ENCODE data around the gene OXT.

GRCh38 chr20:3059489-3059888 lies 11.9 kb upstream of the OXT start:
- TF ChIP-seq L3MBTL2 (conservative IDR thresholded peaks at IDR 0.05): no peak
- TF ChIP-seq ZNF384 (IDR thresholded peaks at IDR 0.05): no peak
- TF ChIP-seq ARNT (IDR thresholded peaks at IDR 0.05): no peak
- no peak for TF ChIP-seq CTBP1 (IDR thresholded peaks at IDR 0.05; ENCODE audit: borderline replicate concordance)
- no peak for TF ChIP-seq ELF4 (IDR thresholded peaks at IDR 0.05)
- no peak for TF ChIP-seq SP1 (IDR thresholded peaks at IDR 0.05)
- TF ChIP-seq NFRKB (IDR thresholded peaks at IDR 0.05): no peak
- no peak for TF ChIP-seq FOXM1 (IDR thresholded peaks at IDR 0.05; ENCODE audit: borderline replicate concordance)
- no peak for TF ChIP-seq BHLHE40 (IDR thresholded peaks at IDR 0.05; ENCODE audit: borderline replicate concordance)
- TF ChIP-seq FOXA1 (IDR thresholded peaks at IDR 0.05): no peak
- TF ChIP-seq SUZ12 (IDR thresholded peaks at IDR 0.05): no peak
- no peak for TF ChIP-seq FOXK2 (IDR thresholded peaks at IDR 0.05)
- no peak for TF ChIP-seq PKNOX1 (IDR thresholded peaks at IDR 0.05)

Measured in HEK293T (cell line).